GM18498 (cell line): Measurements from ENCODE around the gene TRANK1.
"Not testable (repeated sequence)": the region's sequence is repeated elsewhere in the genome, so short reads cannot be mapped to it uniquely, and the experiment has no call there.

ENCODE experiments used
- ATAC-seq: cut with Tn5 transposase; IDR thresholded peaks from one replicate; pipeline ENCODE4 v1.9.1; 2021; ENCODE audit warnings: mild to moderate bottlenecking, moderate library complexity; ENCODE audit not compliant: unreplicated experiment

The TRANK1 gene

GRCh38 chr3:36894914-36895313 lies 49.9 kb downstream of the TRANK1 start:
- ATAC-seq: no peak

- ATAC-seq: peak; percentile 38
Observed at GRCh38 chr3:36893826-36894225, 51.0 kb downstream of the TRANK1 start.

- peak; percentile 46 for ATAC-seq
Observed at GRCh38 chr3:36893137-36893557, 51.7 kb downstream of the TRANK1 start.

GRCh38 chr3:36892457-36893136 lies 52.3 kb downstream of the TRANK1 start:
- no peak for ATAC-seq

- peak; percentile 72 for ATAC-seq
Observed at GRCh38 chr3:36891701-36892160, 53.1 kb downstream of the TRANK1 start.

- not testable (repeated sequence) for ATAC-seq
Observed at GRCh38 chr3:36891097-36891496, 53.8 kb downstream of the TRANK1 start.

- ATAC-seq: no peak
Observed at GRCh38 chr3:36890261-36890660, 54.6 kb downstream of the TRANK1 start.

GRCh38 chr3:36881735-36882134 lies 63.1 kb downstream of the TRANK1 start:
- ATAC-seq: no peak

- not testable (repeated sequence) for ATAC-seq
Observed at GRCh38 chr3:36879842-36880241, 65.0 kb downstream of the TRANK1 start.

- no peak for ATAC-seq
Observed at GRCh38 chr3:36877930-36878685, 66.7 kb downstream of the TRANK1 start.

GRCh38 chr3:36876181-36876936 lies 68.5 kb downstream of the TRANK1 start:
- ATAC-seq: peak; percentile 99

- ATAC-seq: no peak
Observed at GRCh38 chr3:36875397-36875796, 69.5 kb downstream of the TRANK1 start.

GRCh38 chr3:36874424-36874823 lies 70.4 kb downstream of the TRANK1 start:
- no peak for ATAC-seq

GRCh38 chr3:36871379-36872126 lies 73.3 kb downstream of the TRANK1 start:
- no peak for ATAC-seq

- ATAC-seq: peak; percentile 94
Observed at GRCh38 chr3:36868614-36869436, 76.0 kb downstream of the TRANK1 start.

- no peak for ATAC-seq
Observed at GRCh38 chr3:36867810-36868209, 77.0 kb downstream of the TRANK1 start.

GRCh38 chr3:36866368-36866767 lies 78.5 kb downstream of the TRANK1 start:
- ATAC-seq: no peak

GRCh38 chr3:36864180-36865053 lies 80.4 kb downstream of the TRANK1 start:
- ATAC-seq: no peak
